GM23338 (cell line): ENCODE data around the gene SLC16A11. TPM values are rescaled to one million over a fixed set of nuclear protein-coding genes. Genes with fewer than 3 reads are reported as not detected.
A peak's percentile ranks its signal among the peaks of the same experiment; 100 is the strongest.

Source experiments
- ATAC-seq: fragments of 200-7000 bp; cut with Tn5 transposase; 3 replicates; pipeline ENCODE4 v1.9.1; 2020
- DNase-seq: peaks from one replicate; pipeline ENCODE4 v3.0.0-alpha.2; 2015; ENCODE audit warnings: low spot score
- H2AFZ ChIP-seq: fragments of 200-600 bp; sonication (generic); 2 replicates; pipeline ENCODE4 v1.8.0; 2016; ENCODE audit warnings: antibody characterized with exemption, mild to moderate bottlenecking, moderate library complexity
- H3F3A ChIP-seq: fragments of 200-600 bp; sonication (generic); replicated peaks from 2 replicates; pipeline ENCODE4 v1.8.0; 2017; ENCODE audit warnings: antibody characterized with exemption, mixed run types, low read depth
- H3K27ac ChIP-seq: fragments of 200-600 bp; sonication (generic); 2 replicates; pipeline ENCODE4 v1.6.1; 2016; ENCODE audit warnings: low read depth
- H3K27me3 ChIP-seq: fragments of 200-600 bp; sonication (generic); 2 replicates; pipeline ENCODE4 v1.8.0; 2016; ENCODE audit warnings: mild to moderate bottlenecking, mixed run types, moderate library complexity; ENCODE audit not compliant: insufficient read depth
- H3K36me3 ChIP-seq: fragments of 200-600 bp; sonication (generic); 2 replicates; pipeline ENCODE4 v1.8.0; 2016; ENCODE audit warnings: mild to moderate bottlenecking; ENCODE audit not compliant: insufficient read depth
- H3K4me1 ChIP-seq: fragments of 200-600 bp; sonication (generic); 2 replicates; pipeline ENCODE4 v1.8.0; 2016; ENCODE audit warnings: mild to moderate bottlenecking, moderate library complexity; ENCODE audit not compliant: insufficient read depth
- H3K4me2 ChIP-seq: fragments of 200-600 bp; sonication (generic); 2 replicates; pipeline ENCODE4 v1.7.1; 2017; ENCODE audit warnings: mixed run types
- H3K4me3 ChIP-seq: fragments of 200-600 bp; sonication (generic); 2 replicates; pipeline ENCODE4 v1.6.1; 2016; ENCODE audit warnings: mixed run types
- H3K79me2 ChIP-seq: fragments of 200-600 bp; sonication (generic); replicated peaks from 2 replicates; pipeline ENCODE4 v1.8.0; 2017; ENCODE audit warnings: mild to moderate bottlenecking; ENCODE audit not compliant: insufficient read depth
- H3K9me2 ChIP-seq: fragments of 200-600 bp; sonication (generic); 2 replicates; pipeline ENCODE4 v1.8.0; 2017; ENCODE audit not compliant: insufficient read depth
- H4K20me1 ChIP-seq: fragments of 200-600 bp; sonication (generic); replicated peaks from 2 replicates; pipeline ENCODE4 v1.8.0; 2017; ENCODE audit warnings: mild to moderate bottlenecking; ENCODE audit not compliant: insufficient read depth
- H3K27ac Mint-ChIP-seq: 2 replicates; pipeline ENCODE4 v1.8.0; 2020; ENCODE audit warnings: inconsistent platforms, mild to moderate bottlenecking, moderate library complexity, mixed read lengths
- H3K27me3 Mint-ChIP-seq: 3 replicates; pipeline ENCODE4 v1.8.0; 2022; ENCODE audit warnings: low read depth, mild to moderate bottlenecking, moderate library complexity, mixed read lengths, inconsistent platforms; ENCODE audit not compliant: insufficient read depth, poor library complexity
- H3K36me3 Mint-ChIP-seq: 3 replicates; pipeline ENCODE4 v1.8.0; 2021; ENCODE audit warnings: low read depth, mild to moderate bottlenecking, inconsistent platforms, moderate library complexity, mixed read lengths
- H3K4me1 Mint-ChIP-seq: 3 replicates; pipeline ENCODE4 v1.8.0; 2020; ENCODE audit warnings: mild to moderate bottlenecking, inconsistent platforms, mixed read lengths
- H3K4me3 Mint-ChIP-seq: 3 replicates; pipeline ENCODE4 v1.8.0; 2021; ENCODE audit warnings: moderate library complexity, mild to moderate bottlenecking, inconsistent platforms, mixed read lengths
- H3K9me3 Mint-ChIP-seq: 3 replicates; pipeline ENCODE4 v1.8.0; 2020; ENCODE audit warnings: moderate library complexity, mild to moderate bottlenecking, inconsistent platforms, mixed read lengths
- CTCF ChIP-seq, 2 experiments: fragments of 200-600 bp in 1 of 2; sonication (generic) in 1 of 2; conservative IDR thresholded peaks; 2 replicates each; pipeline versions ENCODE4 v1.5.1 to v1.6.1; 2016 to 2017; ENCODE audit warnings: antibody characterized with exemption in 2 of 2, low read depth in 2 of 2, mild to moderate bottlenecking in 2 of 2, moderate library complexity in 1 of 2
- ETS1 ChIP-seq: IDR thresholded peaks from 2 replicates; pipeline ENCODE4 v1.6.1; 2016; ENCODE audit warnings: antibody characterized with exemption
- REST ChIP-seq: IDR thresholded peaks from one replicate; pipeline ENCODE4 v1.6.1; 2018; ENCODE audit warnings: antibody characterized with exemption; ENCODE audit not compliant: unreplicated experiment
- STAT1 ChIP-seq: IDR thresholded peaks from one replicate; pipeline ENCODE4 v1.6.1; 2016; ENCODE audit warnings: antibody characterized with exemption; ENCODE audit not compliant: unreplicated experiment
- ZNF114 ChIP-seq: fragments of 250-450 bp; sonication (Bioruptor Pico); IDR thresholded peaks from 2 replicates; pipeline ENCODE4 v1.5.0; 2020; ENCODE audit warnings: mild to moderate bottlenecking, moderate library complexity
- ZNF331 ChIP-seq: fragments of 250-450 bp; sonication (Bioruptor Pico); IDR thresholded peaks from 2 replicates; pipeline ENCODE4 v1.5.0; 2020; ENCODE audit warnings: low read depth, mild to moderate bottlenecking, moderate library complexity
- polyA plus RNA-seq: library from polyadenylated mRNA; unstranded; fragments of >200 nt; fragmentation: Nextera tagmentation; extraction: Ambion mirVana; gene quantifications from 2 replicates; pipeline ENCODE4 v1.2.1, GENCODE V29; 2016
- total RNA-seq: library from RNA; depleted of rRNA; stranded (reverse); fragments of >200 nt; shearing (Covaris generic); gene quantifications from 2 replicates; pipeline ENCODE4 v1.2.3, GENCODE V29; 2014

The SLC16A11 gene
- total and polyA plus RNA-seq, 2 experiments from 2014 or later = 0.42 to 0.68 TPM

- TF ChIP-seq ZNF331 (CRISPR knock-in tag) = no peak
- TF ChIP-seq ZNF114 (CRISPR knock-in tag) = no peak
- TF ChIP-seq REST = no peak
- TF ChIP-seq STAT1 = no peak
Measured at GRCh38 chr17:7016886-7017826, 26.7 kb downstream of the SLC16A11 start (continued).

GRCh38 chr17:7016418-7016817, 27.5 kb downstream of the SLC16A11 start:
- Mint-ChIP-seq H3K4me3 (peak overlapping the region; percentile 84; the same call in 1 of the 3 replicates), H3K9me3 (no peaks in the 10 kb centered on the region; the same call in 2 of the 3 replicates), H3K4me1 (peaks cover 53% of the 10 kb centered on the region), H3K36me3 (peaks cover 17% of the 10 kb centered on the region), H3K27me3 (peaks cover 32% of the 10 kb centered on the region), H3K27ac (no peak overlapping the region)
- peaks cover 21% of the 10 kb centered on the region for H3K27me3 ChIP-seq
- peaks cover 13% of the 10 kb centered on the region for H3K79me2 ChIP-seq
- H2AFZ ChIP-seq = no peak overlapping the region
- no peak overlapping the region for H3K4me3 ChIP-seq
- TF ChIP-seq ETS1 (no peak), STAT1 (no peak), REST (no peak), CTCF (conservative IDR thresholded peaks at IDR 0.05; ENCODE audit: low read depth in 2 of 2) (no peak)
- H3F3A ChIP-seq = peaks cover 15% of the 10 kb centered on the region
- H3K27ac ChIP-seq = no peak overlapping the region
- no peaks in the 10 kb centered on the region for H3K36me3 ChIP-seq
- peaks cover 6% of the 10 kb centered on the region; the same call in 1 of the 2 replicates for H4K20me1 ChIP-seq
- H3K9me2 ChIP-seq = no peaks in the 10 kb centered on the region
- ATAC-seq (no peak), DNase-seq (no peak)
- H3K4me2 ChIP-seq = no peak overlapping the region
- H3K4me1 ChIP-seq = peaks cover 40% of the 10 kb centered on the region
